GM12878 (cell line): Measurements from ENCODE around the gene HJV.

Source experiments
- EZH2 ChIP-seq: IDR thresholded peaks from 2 replicates; pipeline ENCODE4 v1.6.1; 2012; ENCODE audit warnings: low read depth, mild to moderate bottlenecking, control low read depth, inconsistent platforms, low read length, borderline replicate concordance; ENCODE audit not compliant: control insufficient read depth
- HDGF ChIP-seq: fragments of 450-650 bp; IDR thresholded peaks from 2 replicates; pipeline ENCODE4 v1.6.1; 2016; ENCODE audit warnings: antibody characterized with exemption
- POLR2AphosphoS2 ChIP-seq: IDR thresholded peaks from 2 replicates; pipeline ENCODE4 v1.6.1; 2011; ENCODE audit warnings: low read depth, mild to moderate bottlenecking, low read length, improper control_type of control experiment, moderate library complexity
- YY1 ChIP-seq: IDR thresholded peaks from 2 replicates; pipeline ENCODE4 v1.6.1; 2011; ENCODE audit warnings: low read depth, mild to moderate bottlenecking, low read length
- ZNF217 ChIP-seq: fragments of 450-650 bp; IDR thresholded peaks from 2 replicates; pipeline ENCODE4 v1.6.1; 2017; ENCODE audit warnings: antibody characterized with exemption, mild to moderate bottlenecking
- TF ChIP-seq, protein P1 (sequence below): IDR thresholded peaks from 2 replicates; pipeline ENCODE4 v1.6.1; 2012; ENCODE audit warnings: low read depth, low read length, improper control_type of control experiment
- TF ChIP-seq, protein P2 (sequence below): IDR thresholded peaks from 2 replicates; pipeline ENCODE4 v1.6.1; 2011; ENCODE audit warnings: borderline replicate concordance, low read depth, mild to moderate bottlenecking, moderate library complexity, low read length; ENCODE audit not compliant: insufficient read depth, poor library complexity, severe bottlenecking
- TF ChIP-seq, protein P3 (sequence below): fragments of 450-650 bp; IDR thresholded peaks from 2 replicates; pipeline ENCODE4 v1.6.1; 2016; ENCODE audit warnings: mild to moderate bottlenecking
- TF ChIP-seq, protein P4 (sequence below), 3 experiments: IDR thresholded peaks in 2 of 3; conservative IDR thresholded peaks in 1 of 3; 2 replicates each; pipeline ENCODE4 v1.5.1; 2011; ENCODE audit warnings: low read depth in 3 of 3, low read length in 3 of 3, mild to moderate bottlenecking in 3 of 3, control low read depth in 2 of 3, moderate library complexity in 2 of 3, inconsistent platforms in 1 of 3, mixed read lengths in 1 of 3; ENCODE audit not compliant: control insufficient read depth in 2 of 3, insufficient read depth in 1 of 3; ENCODE audit errors: extremely low read depth in 1 of 3
- TF ChIP-seq, protein P5 (sequence below): IDR thresholded peaks from 2 replicates; pipeline ENCODE4 v1.6.1; 2012; ENCODE audit warnings: low read depth, low read length, improper control_type of control experiment

DNA sequence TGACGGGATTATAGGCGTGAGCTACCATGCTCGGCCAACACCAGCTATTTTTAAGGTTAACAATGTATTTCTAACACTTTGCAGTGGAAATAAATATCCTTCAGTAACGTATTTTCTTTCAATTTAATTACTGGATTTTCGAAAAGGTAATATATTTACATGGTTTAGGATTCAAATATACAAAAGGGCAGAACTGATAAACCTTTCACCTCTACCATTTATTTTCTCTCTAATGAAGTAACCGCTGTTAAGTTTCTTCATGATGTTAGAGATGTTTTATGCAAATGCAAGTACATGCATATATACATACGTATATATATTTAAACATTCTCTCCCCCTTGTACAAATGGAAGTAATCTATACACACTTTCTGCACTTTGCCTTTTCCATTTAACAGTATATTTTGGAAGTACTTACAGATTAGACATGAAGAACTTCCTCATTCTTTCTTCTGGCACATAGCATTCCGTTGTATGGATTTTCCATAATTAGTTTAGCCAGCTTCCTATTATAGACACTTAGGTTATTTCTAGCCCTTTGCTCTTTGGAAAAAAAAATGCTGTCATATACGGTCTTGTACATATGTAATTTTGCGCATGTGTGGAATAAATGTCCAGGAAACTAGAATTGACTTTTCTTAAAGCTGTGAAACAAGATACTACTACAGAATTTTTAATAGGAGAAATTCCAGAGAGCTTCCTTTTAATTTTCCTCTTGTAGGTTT is 14.9 kb upstream of the HJV start:
- TF ChIP-seq, protein P1, sequence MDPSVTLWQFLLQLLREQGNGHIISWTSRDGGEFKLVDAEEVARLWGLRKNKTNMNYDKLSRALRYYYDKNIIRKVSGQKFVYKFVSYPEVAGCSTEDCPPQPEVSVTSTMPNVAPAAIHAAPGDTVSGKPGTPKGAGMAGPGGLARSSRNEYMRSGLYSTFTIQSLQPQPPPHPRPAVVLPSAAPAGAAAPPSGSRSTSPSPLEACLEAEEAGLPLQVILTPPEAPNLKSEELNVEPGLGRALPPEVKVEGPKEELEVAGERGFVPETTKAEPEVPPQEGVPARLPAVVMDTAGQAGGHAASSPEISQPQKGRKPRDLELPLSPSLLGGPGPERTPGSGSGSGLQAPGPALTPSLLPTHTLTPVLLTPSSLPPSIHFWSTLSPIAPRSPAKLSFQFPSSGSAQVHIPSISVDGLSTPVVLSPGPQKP, result no peak
- no peak for TF ChIP-seq POLR2AphosphoS2
- TF ChIP-seq EZH2, result no peak
- TF ChIP-seq, protein P2, sequence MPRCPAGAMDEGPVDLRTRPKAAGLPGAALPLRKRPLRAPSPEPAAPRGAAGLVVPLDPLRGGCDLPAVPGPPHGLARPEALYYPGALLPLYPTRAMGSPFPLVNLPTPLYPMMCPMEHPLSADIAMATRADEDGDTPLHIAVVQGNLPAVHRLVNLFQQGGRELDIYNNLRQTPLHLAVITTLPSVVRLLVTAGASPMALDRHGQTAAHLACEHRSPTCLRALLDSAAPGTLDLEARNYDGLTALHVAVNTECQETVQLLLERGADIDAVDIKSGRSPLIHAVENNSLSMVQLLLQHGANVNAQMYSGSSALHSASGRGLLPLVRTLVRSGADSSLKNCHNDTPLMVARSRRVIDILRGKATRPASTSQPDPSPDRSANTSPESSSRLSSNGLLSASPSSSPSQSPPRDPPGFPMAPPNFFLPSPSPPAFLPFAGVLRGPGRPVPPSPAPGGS, result no peak
- TF ChIP-seq ZNF217, result no peak; the same call in 1 of the 2 replicates
- no peak for TF ChIP-seq HDGF
- TF ChIP-seq, protein P3, sequence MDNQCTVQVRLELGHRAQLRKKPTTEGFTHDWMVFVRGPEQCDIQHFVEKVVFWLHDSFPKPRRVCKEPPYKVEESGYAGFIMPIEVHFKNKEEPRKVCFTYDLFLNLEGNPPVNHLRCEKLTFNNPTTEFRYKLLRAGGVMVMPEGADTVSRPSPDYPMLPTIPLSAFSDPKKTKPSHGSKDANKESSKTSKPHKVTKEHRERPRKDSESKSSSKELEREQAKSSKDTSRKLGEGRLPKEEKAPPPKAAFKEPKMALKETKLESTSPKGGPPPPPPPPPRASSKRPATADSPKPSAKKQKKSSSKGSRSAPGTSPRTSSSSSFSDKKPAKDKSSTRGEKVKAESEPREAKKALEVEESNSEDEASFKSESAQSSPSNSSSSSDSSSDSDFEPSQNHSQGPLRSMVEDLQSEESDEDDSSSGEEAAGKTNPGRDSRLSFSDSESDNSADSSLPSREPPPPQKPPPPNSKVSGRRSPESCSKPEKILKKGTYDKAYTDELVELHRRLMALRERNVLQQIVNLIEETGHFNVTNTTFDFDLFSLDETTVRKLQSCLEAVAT, result no peak
- no peak for TF ChIP-seq YY1
- TF ChIP-seq, protein P4, sequence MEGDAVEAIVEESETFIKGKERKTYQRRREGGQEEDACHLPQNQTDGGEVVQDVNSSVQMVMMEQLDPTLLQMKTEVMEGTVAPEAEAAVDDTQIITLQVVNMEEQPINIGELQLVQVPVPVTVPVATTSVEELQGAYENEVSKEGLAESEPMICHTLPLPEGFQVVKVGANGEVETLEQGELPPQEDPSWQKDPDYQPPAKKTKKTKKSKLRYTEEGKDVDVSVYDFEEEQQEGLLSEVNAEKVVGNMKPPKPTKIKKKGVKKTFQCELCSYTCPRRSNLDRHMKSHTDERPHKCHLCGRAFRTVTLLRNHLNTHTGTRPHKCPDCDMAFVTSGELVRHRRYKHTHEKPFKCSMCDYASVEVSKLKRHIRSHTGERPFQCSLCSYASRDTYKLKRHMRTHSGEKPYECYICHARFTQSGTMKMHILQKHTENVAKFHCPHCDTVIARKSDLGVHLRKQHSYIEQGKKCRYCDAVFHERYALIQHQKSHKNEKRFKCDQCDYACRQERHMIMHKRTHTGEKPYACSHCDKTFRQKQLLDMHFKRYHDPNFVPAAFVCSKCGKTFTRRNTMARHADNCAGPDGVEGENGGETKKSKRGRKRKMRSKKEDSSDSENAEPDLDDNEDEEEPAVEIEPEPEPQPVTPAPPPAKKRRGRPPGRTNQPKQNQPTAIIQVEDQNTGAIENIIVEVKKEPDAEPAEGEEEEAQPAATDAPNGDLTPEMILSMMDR (IDR thresholded peaks at IDR 0.05 in 2 of 3, conservative IDR thresholded peaks at IDR 0.05 in 1 of 3; ENCODE audit: control insufficient read depth in 2 of 3, extremely low read depth in 1 of 3, insufficient read depth in 1 of 3, low read depth in 3 of 3, low read length in 3 of 3), result no peak
- TF ChIP-seq, protein P5, sequence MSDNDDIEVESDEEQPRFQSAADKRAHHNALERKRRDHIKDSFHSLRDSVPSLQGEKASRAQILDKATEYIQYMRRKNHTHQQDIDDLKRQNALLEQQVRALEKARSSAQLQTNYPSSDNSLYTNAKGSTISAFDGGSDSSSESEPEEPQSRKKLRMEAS, result no peak
